GM23248 (cell line): ENCODE results near the gene WDSUB1. TPM values are rescaled to one million over a fixed set of nuclear protein-coding genes. Genes with fewer than 3 reads are reported as not detected.

Source experiments
- DNase-seq: peaks from one replicate; pipeline ENCODE4 v3.0.0-alpha.2; 2015
- H2AFZ ChIP-seq: fragments of 200-600 bp; sonication (generic); 2 replicates; pipeline ENCODE4 v1.6.1; 2016; ENCODE audit warnings: antibody characterized with exemption
- H3F3A ChIP-seq: fragments of 200-600 bp; sonication (generic); 2 replicates; pipeline ENCODE4 v1.6.1; 2016; ENCODE audit warnings: mild to moderate bottlenecking, antibody characterized with exemption, mixed run types; ENCODE audit not compliant: insufficient read depth
- H3K27ac ChIP-seq: fragments of 200-600 bp; sonication (generic); 2 replicates; pipeline ENCODE4 v1.5.1; 2016; ENCODE audit warnings: mild to moderate bottlenecking
- H3K27me3 ChIP-seq: fragments of 200-600 bp; sonication (generic); replicated peaks from 2 replicates; pipeline ENCODE4 v1.6.1; 2016; ENCODE audit warnings: mild to moderate bottlenecking; ENCODE audit not compliant: insufficient read depth
- H3K36me3 ChIP-seq: fragments of 200-600 bp; sonication (generic); 2 replicates; pipeline ENCODE4 v1.6.1; 2016; ENCODE audit warnings: low read depth, mild to moderate bottlenecking
- H3K4me1 ChIP-seq: fragments of 200-600 bp; sonication (generic); 2 replicates; pipeline ENCODE4 v1.6.1; 2016; ENCODE audit warnings: mild to moderate bottlenecking; ENCODE audit not compliant: insufficient read depth
- H3K4me2 ChIP-seq: fragments of 200-600 bp; sonication (generic); one replicate; pipeline ENCODE4 v1.6.1; 2016; ENCODE audit warnings: mild to moderate bottlenecking; ENCODE audit not compliant: unreplicated experiment
- H3K4me3 ChIP-seq: fragments of 200-600 bp; sonication (generic); 2 replicates; pipeline ENCODE4 v1.5.1; 2016; ENCODE audit warnings: mild to moderate bottlenecking
- H3K79me2 ChIP-seq: fragments of 200-600 bp; sonication (generic); 2 replicates; pipeline ENCODE4 v1.6.1; 2016; ENCODE audit warnings: mild to moderate bottlenecking; ENCODE audit not compliant: insufficient read depth
- H3K9ac ChIP-seq: fragments of 200-600 bp; sonication (generic); 2 replicates; pipeline ENCODE4 v1.6.1; 2016; ENCODE audit warnings: mild to moderate bottlenecking
- H3K9me2 ChIP-seq: fragments of 200-600 bp; sonication (generic); 2 replicates; pipeline ENCODE4 v1.6.1; 2016; ENCODE audit warnings: mixed run types, mild to moderate bottlenecking, moderate library complexity; ENCODE audit not compliant: insufficient read depth
- H3K9me3 ChIP-seq: fragments of 200-600 bp; sonication (generic); one replicate; pipeline ENCODE4 v1.6.1; 2017; ENCODE audit warnings: low read depth
- H4K20me1 ChIP-seq: fragments of 200-600 bp; sonication (generic); 2 replicates; pipeline ENCODE4 v1.6.0; 2016; ENCODE audit not compliant: insufficient read depth
- EZH2 ChIP-seq: fragments of 200-600 bp; sonication (generic); IDR thresholded peaks from 2 replicates; pipeline ENCODE4 v1.6.1; 2018; ENCODE audit warnings: antibody characterized with exemption, mild to moderate bottlenecking; ENCODE audit not compliant: insufficient read depth, poor library complexity, severe bottlenecking
- EZH2phosphoT487 ChIP-seq: fragments of 200-600 bp; sonication (generic); IDR thresholded peaks from 2 replicates; pipeline ENCODE4 v1.6.1; 2018; ENCODE audit warnings: antibody characterized with exemption, moderate library complexity, mild to moderate bottlenecking, low read depth; ENCODE audit not compliant: insufficient read depth
- WGBS, 2 experiments: methylation state at CpG; one replicate each; pipeline ENCODE4 v1.1.6; 2015 to 2017; ENCODE audit warnings: low lambda C conversion rate in 2 of 2, low coverage in 1 of 2; ENCODE audit errors: missing lambda C conversion rate in 2 of 2; 5-methylcytosine and 5-hydroxymethylcytosine counted together
- in situ Hi-C: fragments of 300-500 bp; cut with MboI; formaldehyde crosslinking; loops from 2 replicates; pipeline ENCODE4 v1.15.0; 2020
- polyA plus RNA-seq: library from polyadenylated mRNA; unstranded; fragments of >200 nt; fragmentation: Nextera tagmentation; extraction: Ambion mirVana; gene quantifications from 2 replicates; pipeline ENCODE4 v1.2.1, GENCODE V29; 2016
- total RNA-seq: library from RNA; depleted of rRNA; stranded (reverse); fragments of >200 nt; shearing (Covaris generic); gene quantifications from 2 replicates; pipeline ENCODE4 v1.2.3, GENCODE V29; 2014

The WDSUB1 gene
- total and polyA plus RNA-seq, 2 experiments from 2014 or later: 6.7 to 8.4 TPM

GRCh38 chr2:159270744-159271379 lies 15.6 kb downstream of the WDSUB1 start:
- H3F3A ChIP-seq: no peaks in the 10 kb centered on the region
- in situ Hi-C loops: no loop called here
- H3K4me2 ChIP-seq: no peak overlapping the region
- H3K27me3 ChIP-seq: no peaks in the 10 kb centered on the region
- H3K27ac ChIP-seq: no peak overlapping the region
- H3K9me2 ChIP-seq: no peaks in the 10 kb centered on the region
- no peak for TF ChIP-seq EZH2phosphoT487
- no peak for TF ChIP-seq EZH2
- no peak overlapping the region for H2AFZ ChIP-seq
- no peaks in the 10 kb centered on the region for H3K9me3 ChIP-seq
- no peaks in the 10 kb centered on the region for H4K20me1 ChIP-seq
- H3K9ac ChIP-seq: no peak overlapping the region
- H3K4me3 ChIP-seq: no peak overlapping the region
- WGBS, 2 experiments: 85 to 90% methylated on average over 4 of the region's 4 CpGs
- no peaks in the 10 kb centered on the region for H3K79me2 ChIP-seq
- H3K4me1 ChIP-seq: no peaks in the 10 kb centered on the region
- H3K36me3 ChIP-seq: 0 out of 2 replicates have a peak, but pooled peaks cover 5% of the 10 kb centered on the region
- no peak for DNase-seq

DNA sequence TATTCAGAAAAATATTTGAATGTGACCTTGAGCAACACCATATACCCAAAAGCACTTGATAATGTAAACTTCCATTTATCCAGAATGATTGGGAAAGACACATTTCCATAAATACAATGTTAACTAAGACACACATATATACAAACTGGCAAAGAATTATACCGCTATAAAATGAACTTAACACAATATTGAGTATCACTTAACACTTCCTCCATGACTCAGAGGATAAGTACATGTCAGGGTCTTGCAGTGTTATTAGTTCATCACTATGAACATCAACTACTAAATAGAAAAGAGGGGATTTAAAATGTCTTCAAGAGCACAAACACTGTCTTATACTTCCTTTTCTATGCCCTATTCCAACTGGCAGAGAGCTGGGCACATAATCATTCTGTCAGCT lies 18.6 kb downstream of the WDSUB1 start:
- H3K79me2 ChIP-seq: no peaks in the 10 kb centered on the region
- in situ Hi-C loops: no loop called here
- DNase-seq: no peak
- H3K27ac ChIP-seq: no peak overlapping the region
- no peaks in the 10 kb centered on the region for H4K20me1 ChIP-seq
- H3K9me2 ChIP-seq: no peaks in the 10 kb centered on the region
- H3F3A ChIP-seq: no peaks in the 10 kb centered on the region
- H3K4me2 ChIP-seq: no peak overlapping the region
- no peaks in the 10 kb centered on the region for H3K4me1 ChIP-seq
- no peak overlapping the region for H3K4me3 ChIP-seq
- H3K9ac ChIP-seq: no peak overlapping the region
- no peaks in the 10 kb centered on the region for H3K9me3 ChIP-seq
- 0 out of 2 replicates have a peak, but pooled peaks cover 5% of the 10 kb centered on the region for H3K36me3 ChIP-seq
- no peak overlapping the region for H2AFZ ChIP-seq
- 97 to 100% methylated on average over 1 of the region's 1 CpG for WGBS, 2 experiments
- no peaks in the 10 kb centered on the region for H3K27me3 ChIP-seq
- TF ChIP-seq EZH2: no peak
- TF ChIP-seq EZH2phosphoT487: no peak

GRCh38 chr2:159266554-159266953 lies 19.9 kb downstream of the WDSUB1 start:
- H3K4me3 ChIP-seq: no peak overlapping the region
- H3K27ac ChIP-seq: no peak overlapping the region
- no peak overlapping the region for H3K4me2 ChIP-seq
- DNase-seq: no peak
- no peaks in the 10 kb centered on the region for H3K9me3 ChIP-seq
- 96 to 97% methylated on average over 3 of the region's 3 CpGs for WGBS, 2 experiments
- no peaks in the 10 kb centered on the region for H3K79me2 ChIP-seq
- H3K27me3 ChIP-seq: no peaks in the 10 kb centered on the region
- H2AFZ ChIP-seq: no peak overlapping the region
- in situ Hi-C loops: no loop called here
- H3K36me3 ChIP-seq: 0 out of 2 replicates have a peak, but pooled peaks cover 3% of the 10 kb centered on the region
- H3K9ac ChIP-seq: no peak overlapping the region
- no peaks in the 10 kb centered on the region for H4K20me1 ChIP-seq
- no peaks in the 10 kb centered on the region for H3K4me1 ChIP-seq
- no peaks in the 10 kb centered on the region for H3F3A ChIP-seq
- no peaks in the 10 kb centered on the region for H3K9me2 ChIP-seq
- no peak for TF ChIP-seq EZH2
- TF ChIP-seq EZH2phosphoT487: no peak

DNA sequence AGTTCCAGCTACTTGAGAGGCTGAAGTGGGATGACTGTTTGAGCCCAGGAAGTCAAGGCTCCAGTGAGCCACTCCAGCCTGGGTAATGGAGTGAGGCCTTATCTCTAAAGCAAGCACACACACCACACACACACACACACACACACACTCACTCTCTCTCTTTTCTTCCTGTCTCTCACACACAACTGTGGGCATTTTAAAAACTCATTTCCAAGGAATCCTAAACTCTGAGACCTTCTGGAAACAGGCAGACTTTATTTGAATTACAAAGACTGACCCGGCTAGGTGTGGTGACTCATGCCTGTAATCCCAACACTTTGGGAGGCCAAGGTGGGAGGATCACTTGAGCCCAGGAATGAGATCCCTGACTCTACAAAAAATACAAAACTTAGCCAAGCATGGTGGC lies 21.3 kb downstream of the WDSUB1 start:
- no peak for TF ChIP-seq EZH2
- TF ChIP-seq EZH2phosphoT487: no peak
- Histone ChIP-seq H3K79me2 (no peaks in the 10 kb centered on the region), H3K4me2 (no peak overlapping the region), H3K36me3 (no peaks in the 10 kb centered on the region), H4K20me1 (no peaks in the 10 kb centered on the region), H3K9me3 (no peaks in the 10 kb centered on the region), H3K4me3 (no peak overlapping the region), H2AFZ (no peak overlapping the region), H3K9me2 (no peaks in the 10 kb centered on the region), H3K4me1 (no peaks in the 10 kb centered on the region), H3K27me3 (no peaks in the 10 kb centered on the region), H3K9ac (no peak overlapping the region), H3F3A (no peaks in the 10 kb centered on the region), H3K27ac (no peak overlapping the region)
- in situ Hi-C loops: no loop called here
- WGBS, 2 experiments: 18 to 31% methylated on average over 1 of the region's 1 CpG
- DNase-seq: peak; percentile 9
